ENCODE measurements around the gene MYL10.

DNA sequence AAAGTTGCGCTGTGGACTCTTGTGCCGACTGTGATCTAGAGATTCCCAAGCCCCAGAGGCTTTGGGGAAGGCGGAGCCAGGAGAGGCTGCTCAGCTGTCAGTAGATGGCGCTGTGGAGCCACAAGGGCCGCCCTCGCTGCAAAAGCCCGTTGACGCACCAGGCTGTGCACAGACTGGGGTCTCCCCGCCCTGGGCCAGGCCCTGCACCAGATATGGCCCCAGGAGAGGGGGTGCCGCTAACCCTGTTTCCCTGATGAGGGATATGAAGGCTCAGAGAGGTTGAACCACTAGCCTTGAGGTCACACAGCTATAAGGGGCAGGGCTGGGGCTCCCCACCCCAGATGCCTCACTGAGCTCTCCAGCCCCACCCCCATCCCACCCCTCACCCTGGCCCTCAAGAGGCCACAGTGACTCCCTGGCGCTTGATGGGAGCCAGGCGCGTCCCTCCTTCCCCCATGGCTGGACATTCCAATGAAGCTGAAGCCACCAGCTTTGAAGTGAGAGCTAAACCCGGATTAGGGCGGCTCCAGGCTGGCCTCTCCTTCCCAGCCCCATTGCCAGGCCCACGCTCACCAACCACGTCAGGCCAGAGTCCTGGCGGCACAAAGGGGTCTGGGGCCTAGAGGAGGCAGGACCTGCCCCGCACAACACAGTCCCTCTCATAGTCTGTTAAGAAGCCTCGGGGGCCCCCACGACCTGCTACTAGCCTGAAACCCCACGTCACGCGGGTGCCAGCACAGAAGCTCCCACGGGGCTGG, 26.4 kb downstream of the MYL10 start:
- TF ChIP-seq, protein P1, sequence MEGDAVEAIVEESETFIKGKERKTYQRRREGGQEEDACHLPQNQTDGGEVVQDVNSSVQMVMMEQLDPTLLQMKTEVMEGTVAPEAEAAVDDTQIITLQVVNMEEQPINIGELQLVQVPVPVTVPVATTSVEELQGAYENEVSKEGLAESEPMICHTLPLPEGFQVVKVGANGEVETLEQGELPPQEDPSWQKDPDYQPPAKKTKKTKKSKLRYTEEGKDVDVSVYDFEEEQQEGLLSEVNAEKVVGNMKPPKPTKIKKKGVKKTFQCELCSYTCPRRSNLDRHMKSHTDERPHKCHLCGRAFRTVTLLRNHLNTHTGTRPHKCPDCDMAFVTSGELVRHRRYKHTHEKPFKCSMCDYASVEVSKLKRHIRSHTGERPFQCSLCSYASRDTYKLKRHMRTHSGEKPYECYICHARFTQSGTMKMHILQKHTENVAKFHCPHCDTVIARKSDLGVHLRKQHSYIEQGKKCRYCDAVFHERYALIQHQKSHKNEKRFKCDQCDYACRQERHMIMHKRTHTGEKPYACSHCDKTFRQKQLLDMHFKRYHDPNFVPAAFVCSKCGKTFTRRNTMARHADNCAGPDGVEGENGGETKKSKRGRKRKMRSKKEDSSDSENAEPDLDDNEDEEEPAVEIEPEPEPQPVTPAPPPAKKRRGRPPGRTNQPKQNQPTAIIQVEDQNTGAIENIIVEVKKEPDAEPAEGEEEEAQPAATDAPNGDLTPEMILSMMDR (conservative IDR thresholded peaks at IDR 0.05; ENCODE audit: low read length): peak; percentile 98
- TF ChIP-seq EZH2phosphoT487 (IDR thresholded peaks at IDR 0.05; ENCODE audit: borderline replicate concordance, low read depth, low read length): no peak
